ENCODE data around the gene DDX5. TPM values are rescaled to one million over a fixed set of nuclear protein-coding genes. Genes with fewer than 3 reads are reported as not detected.
"Not testable (repeated sequence)": the region's sequence is repeated elsewhere in the genome, so short reads cannot be mapped to it uniquely, and the experiment has no call there.

Gene DDX5
- total RNA-seq, 1 experiment from 2014 or later = 411 TPM

- ATAC-seq = no peak
- TF ChIP-seq SIN3A (IDR thresholded peaks at IDR 0.05; ENCODE audit: borderline replicate concordance, insufficient read depth, low read depth, low read length) = no peak
- TF ChIP-seq, protein P1, sequence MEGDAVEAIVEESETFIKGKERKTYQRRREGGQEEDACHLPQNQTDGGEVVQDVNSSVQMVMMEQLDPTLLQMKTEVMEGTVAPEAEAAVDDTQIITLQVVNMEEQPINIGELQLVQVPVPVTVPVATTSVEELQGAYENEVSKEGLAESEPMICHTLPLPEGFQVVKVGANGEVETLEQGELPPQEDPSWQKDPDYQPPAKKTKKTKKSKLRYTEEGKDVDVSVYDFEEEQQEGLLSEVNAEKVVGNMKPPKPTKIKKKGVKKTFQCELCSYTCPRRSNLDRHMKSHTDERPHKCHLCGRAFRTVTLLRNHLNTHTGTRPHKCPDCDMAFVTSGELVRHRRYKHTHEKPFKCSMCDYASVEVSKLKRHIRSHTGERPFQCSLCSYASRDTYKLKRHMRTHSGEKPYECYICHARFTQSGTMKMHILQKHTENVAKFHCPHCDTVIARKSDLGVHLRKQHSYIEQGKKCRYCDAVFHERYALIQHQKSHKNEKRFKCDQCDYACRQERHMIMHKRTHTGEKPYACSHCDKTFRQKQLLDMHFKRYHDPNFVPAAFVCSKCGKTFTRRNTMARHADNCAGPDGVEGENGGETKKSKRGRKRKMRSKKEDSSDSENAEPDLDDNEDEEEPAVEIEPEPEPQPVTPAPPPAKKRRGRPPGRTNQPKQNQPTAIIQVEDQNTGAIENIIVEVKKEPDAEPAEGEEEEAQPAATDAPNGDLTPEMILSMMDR (IDR thresholded peaks at IDR 0.05) = no peak
- no peak for TF ChIP-seq TCF7L2 (IDR thresholded peaks at IDR 0.05; ENCODE audit: low read depth, low read length)
- TF ChIP-seq, protein P2, sequence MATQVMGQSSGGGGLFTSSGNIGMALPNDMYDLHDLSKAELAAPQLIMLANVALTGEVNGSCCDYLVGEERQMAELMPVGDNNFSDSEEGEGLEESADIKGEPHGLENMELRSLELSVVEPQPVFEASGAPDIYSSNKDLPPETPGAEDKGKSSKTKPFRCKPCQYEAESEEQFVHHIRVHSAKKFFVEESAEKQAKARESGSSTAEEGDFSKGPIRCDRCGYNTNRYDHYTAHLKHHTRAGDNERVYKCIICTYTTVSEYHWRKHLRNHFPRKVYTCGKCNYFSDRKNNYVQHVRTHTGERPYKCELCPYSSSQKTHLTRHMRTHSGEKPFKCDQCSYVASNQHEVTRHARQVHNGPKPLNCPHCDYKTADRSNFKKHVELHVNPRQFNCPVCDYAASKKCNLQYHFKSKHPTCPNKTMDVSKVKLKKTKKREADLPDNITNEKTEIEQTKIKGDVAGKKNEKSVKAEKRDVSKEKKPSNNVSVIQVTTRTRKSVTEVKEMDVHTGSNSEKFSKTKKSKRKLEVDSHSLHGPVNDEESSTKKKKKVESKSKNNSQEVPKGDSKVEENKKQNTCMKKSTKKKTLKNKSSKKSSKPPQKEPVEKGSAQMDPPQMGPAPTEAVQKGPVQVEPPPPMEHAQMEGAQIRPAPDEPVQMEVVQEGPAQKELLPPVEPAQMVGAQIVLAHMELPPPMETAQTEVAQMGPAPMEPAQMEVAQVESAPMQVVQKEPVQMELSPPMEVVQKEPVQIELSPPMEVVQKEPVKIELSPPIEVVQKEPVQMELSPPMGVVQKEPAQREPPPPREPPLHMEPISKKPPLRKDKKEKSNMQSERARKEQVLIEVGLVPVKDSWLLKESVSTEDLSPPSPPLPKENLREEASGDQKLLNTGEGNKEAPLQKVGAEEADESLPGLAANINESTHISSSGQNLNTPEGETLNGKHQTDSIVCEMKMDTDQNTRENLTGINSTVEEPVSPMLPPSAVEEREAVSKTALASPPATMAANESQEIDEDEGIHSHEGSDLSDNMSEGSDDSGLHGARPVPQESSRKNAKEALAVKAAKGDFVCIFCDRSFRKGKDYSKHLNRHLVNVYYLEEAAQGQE (IDR thresholded peaks at IDR 0.05; ENCODE audit: insufficient read depth in 1 of 2, low read depth in 2 of 2, low read length in 1 of 2) = no peak
- no peak for TF ChIP-seq POLR2AphosphoS5 (IDR thresholded peaks at IDR 0.05; ENCODE audit: low read depth, low read length)
- no TSS peak for BruUV-seq (replicated peaks)
Observed at GRCh38 chr17:64460955-64461354, 45.1 kb downstream of the DDX5 start.

DNA sequence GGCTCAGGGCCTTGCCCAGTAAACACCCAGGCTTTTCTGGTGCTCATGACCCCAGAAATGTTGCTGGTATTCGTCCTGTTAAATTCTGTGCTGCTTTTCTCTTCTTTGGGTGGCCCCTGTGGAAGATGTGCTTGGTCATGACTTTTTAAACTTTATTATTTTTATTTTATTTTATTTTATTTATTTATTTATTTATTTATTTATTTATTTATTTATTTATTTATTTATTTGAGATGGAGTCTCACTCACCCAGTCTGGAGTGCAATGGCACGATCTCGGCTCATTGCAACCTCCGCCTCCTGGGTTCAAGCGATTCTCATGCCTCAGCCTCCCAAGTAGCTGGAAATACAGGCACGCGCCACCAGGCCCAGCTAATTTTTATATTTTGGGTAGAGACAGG lies 46.3 kb downstream of the DDX5 start:
- BruUV-seq (replicated peaks); in situ Hi-C loops (cut with HindIII; ENCODE audit: low pct_unique_long_range_greater_than_20kb, low sequenced_read_pairs): not testable (repeated sequence)

More at GRCh38 chr17:64460955-64461354, 45.1 kb downstream of the DDX5 start:
- no peaks in the 10 kb centered on the region for H3K36me3 ChIP-seq (ENCODE audit: control insufficient read depth, insufficient read depth, low read length)
- no peak overlapping the region for H3K27ac ChIP-seq (ENCODE audit: low read length)
- CTCF ChIA-PET = no interaction called here
- no peaks in the 10 kb centered on the region for H3K9me3 ChIP-seq (ENCODE audit: control insufficient read depth, insufficient read depth, low read depth, low read length)
- intact Hi-C loops (cut with micrococcal nuclease; ENCODE audit: unreplicated experiment) = no loop called here
- in situ Hi-C loops (cut with HindIII; ENCODE audit: low pct_unique_long_range_greater_than_20kb, low sequenced_read_pairs) = no loop called here
- H3K4me3 ChIP-seq (ENCODE audit: low read depth in 2 of 2, low read length in 2 of 2) = no peak overlapping the region
- no peaks in the 10 kb centered on the region for H3K27me3 ChIP-seq (ENCODE audit: control insufficient read depth, insufficient read depth, low read length)
- H3K4me1 ChIP-seq (ENCODE audit: control insufficient read depth, insufficient read depth, low read length) = no peaks in the 10 kb centered on the region
- DNase-seq (ENCODE audit: low read depth, low spot score) = no peak
- POLR2A ChIA-PET = no interaction called here

DNA sequence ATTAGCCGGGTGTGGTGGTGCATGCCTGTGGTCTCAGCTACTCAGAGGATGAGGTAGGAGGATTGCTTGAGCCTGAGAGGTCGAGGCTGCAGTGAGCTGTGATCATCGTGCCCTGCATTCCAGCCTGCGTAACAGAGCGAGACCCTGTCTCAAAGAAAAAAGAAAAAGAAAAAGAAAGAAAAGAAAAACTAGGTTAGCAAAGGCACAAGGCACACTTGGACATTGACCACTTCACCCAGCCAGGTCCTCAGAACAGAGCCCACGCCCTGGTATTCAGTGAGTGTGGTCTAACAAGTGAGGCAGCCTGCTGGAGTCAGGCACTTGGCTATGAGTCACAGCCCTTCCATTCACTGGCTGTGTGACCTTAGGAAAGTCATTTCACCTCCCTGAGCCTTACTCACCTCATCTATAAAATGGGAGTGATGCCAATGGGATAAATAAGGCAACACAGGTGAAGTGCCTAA lies 46.8 kb downstream of the DDX5 start:
- ChIA-PET POLR2A (no interaction called here), CTCF (no interaction called here)
- Histone ChIP-seq H3K27me3 (ENCODE audit: control insufficient read depth, insufficient read depth, low read length) (no peaks in the 10 kb centered on the region), H3K4me3 (ENCODE audit: low read depth in 2 of 2, low read length in 2 of 2) (no peak overlapping the region), H3K27ac (ENCODE audit: low read length) (no peak overlapping the region), H3K36me3 (ENCODE audit: control insufficient read depth, insufficient read depth, low read length) (no peaks in the 10 kb centered on the region), H3K4me1 (ENCODE audit: control insufficient read depth, insufficient read depth, low read length) (no peaks in the 10 kb centered on the region), H3K9me3 (ENCODE audit: control insufficient read depth, insufficient read depth, low read depth, low read length) (no peaks in the 10 kb centered on the region)
- TF ChIP-seq, protein P1 (IDR thresholded peaks at IDR 0.05) = no peak
- TF ChIP-seq, protein P2 (IDR thresholded peaks at IDR 0.05; ENCODE audit: insufficient read depth in 1 of 2, low read depth in 2 of 2, low read length in 1 of 2) = no peak
- TF ChIP-seq POLR2AphosphoS5 (IDR thresholded peaks at IDR 0.05; ENCODE audit: low read depth, low read length) (no peak), TCF7L2 (IDR thresholded peaks at IDR 0.05; ENCODE audit: low read depth, low read length) (no peak), SIN3A (IDR thresholded peaks at IDR 0.05; ENCODE audit: borderline replicate concordance, insufficient read depth, low read depth, low read length) (no peak)
- DNase-seq (ENCODE audit: low read depth, low spot score) = no peak
- BruUV-seq (replicated peaks) = no TSS peak
- intact Hi-C loops (cut with micrococcal nuclease; ENCODE audit: unreplicated experiment) = no loop called here
- peak; percentile 84 for ATAC-seq
- in situ Hi-C loops (cut with HindIII; ENCODE audit: low pct_unique_long_range_greater_than_20kb, low sequenced_read_pairs) = no loop called here

More for the DNA sequence above, 46.3 kb downstream of the DDX5 start:
- intact Hi-C loops (cut with micrococcal nuclease; ENCODE audit: unreplicated experiment); ATAC-seq; H3K9me3 ChIP-seq (ENCODE audit: control insufficient read depth, insufficient read depth, low read depth, low read length); H3K27ac ChIP-seq (ENCODE audit: low read length); H3K36me3 ChIP-seq (ENCODE audit: control insufficient read depth, insufficient read depth, low read length); DNase-seq (ENCODE audit: low read depth, low spot score); H3K4me3 ChIP-seq (ENCODE audit: low read depth in 2 of 2, low read length in 2 of 2); POLR2A ChIA-PET; H3K4me1 ChIP-seq (ENCODE audit: control insufficient read depth, insufficient read depth, low read length); CTCF ChIA-PET; H3K27me3 ChIP-seq (ENCODE audit: control insufficient read depth, insufficient read depth, low read length): not testable (repeated sequence)
